Neural cell (in vitro differentiated cells): ENCODE data around the gene ZNF33B.

Source experiments
- EZH2 ChIP-seq: fragments of 200-600, 300-800 bp; shearing (Covaris generic), sonication (generic); IDR thresholded peaks from 2 replicates; pipeline ENCODE4 v1.6.1; 2014; ENCODE audit warnings: antibody characterized with exemption, low read length, borderline replicate concordance, mild to moderate bottlenecking; ENCODE audit not compliant: insufficient read depth, poor library complexity, severe bottlenecking
- SMC3 ChIP-seq: fragments of 450-650 bp; conservative IDR thresholded peaks from 2 replicates; pipeline ENCODE4 v1.6.1; 2014; ENCODE audit warnings: antibody characterized with exemption, mild to moderate bottlenecking, moderate library complexity; ENCODE audit not compliant: poor library complexity
- TAF1 ChIP-seq: IDR thresholded peaks from 2 replicates; pipeline ENCODE4 v1.6.1; 2012; ENCODE audit warnings: low read depth
- TF ChIP-seq, protein P1 (sequence below): fragments of 450-650 bp; IDR thresholded peaks from 2 replicates; pipeline ENCODE4 v1.5.1; 2014; ENCODE audit warnings: antibody characterized with exemption, mild to moderate bottlenecking, moderate library complexity; ENCODE audit not compliant: poor library complexity, severe bottlenecking
- TF ChIP-seq, protein P2 (sequence below): IDR thresholded peaks from 2 replicates; pipeline ENCODE4 v1.6.1; 2012; ENCODE audit warnings: borderline replicate concordance

GRCh38 chr10:42645516-42645915, 7.1 kb upstream of the ZNF33B start:
- TF ChIP-seq TAF1 = no peak
- TF ChIP-seq, protein P1, sequence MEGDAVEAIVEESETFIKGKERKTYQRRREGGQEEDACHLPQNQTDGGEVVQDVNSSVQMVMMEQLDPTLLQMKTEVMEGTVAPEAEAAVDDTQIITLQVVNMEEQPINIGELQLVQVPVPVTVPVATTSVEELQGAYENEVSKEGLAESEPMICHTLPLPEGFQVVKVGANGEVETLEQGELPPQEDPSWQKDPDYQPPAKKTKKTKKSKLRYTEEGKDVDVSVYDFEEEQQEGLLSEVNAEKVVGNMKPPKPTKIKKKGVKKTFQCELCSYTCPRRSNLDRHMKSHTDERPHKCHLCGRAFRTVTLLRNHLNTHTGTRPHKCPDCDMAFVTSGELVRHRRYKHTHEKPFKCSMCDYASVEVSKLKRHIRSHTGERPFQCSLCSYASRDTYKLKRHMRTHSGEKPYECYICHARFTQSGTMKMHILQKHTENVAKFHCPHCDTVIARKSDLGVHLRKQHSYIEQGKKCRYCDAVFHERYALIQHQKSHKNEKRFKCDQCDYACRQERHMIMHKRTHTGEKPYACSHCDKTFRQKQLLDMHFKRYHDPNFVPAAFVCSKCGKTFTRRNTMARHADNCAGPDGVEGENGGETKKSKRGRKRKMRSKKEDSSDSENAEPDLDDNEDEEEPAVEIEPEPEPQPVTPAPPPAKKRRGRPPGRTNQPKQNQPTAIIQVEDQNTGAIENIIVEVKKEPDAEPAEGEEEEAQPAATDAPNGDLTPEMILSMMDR = no peak
- TF ChIP-seq, protein P2, sequence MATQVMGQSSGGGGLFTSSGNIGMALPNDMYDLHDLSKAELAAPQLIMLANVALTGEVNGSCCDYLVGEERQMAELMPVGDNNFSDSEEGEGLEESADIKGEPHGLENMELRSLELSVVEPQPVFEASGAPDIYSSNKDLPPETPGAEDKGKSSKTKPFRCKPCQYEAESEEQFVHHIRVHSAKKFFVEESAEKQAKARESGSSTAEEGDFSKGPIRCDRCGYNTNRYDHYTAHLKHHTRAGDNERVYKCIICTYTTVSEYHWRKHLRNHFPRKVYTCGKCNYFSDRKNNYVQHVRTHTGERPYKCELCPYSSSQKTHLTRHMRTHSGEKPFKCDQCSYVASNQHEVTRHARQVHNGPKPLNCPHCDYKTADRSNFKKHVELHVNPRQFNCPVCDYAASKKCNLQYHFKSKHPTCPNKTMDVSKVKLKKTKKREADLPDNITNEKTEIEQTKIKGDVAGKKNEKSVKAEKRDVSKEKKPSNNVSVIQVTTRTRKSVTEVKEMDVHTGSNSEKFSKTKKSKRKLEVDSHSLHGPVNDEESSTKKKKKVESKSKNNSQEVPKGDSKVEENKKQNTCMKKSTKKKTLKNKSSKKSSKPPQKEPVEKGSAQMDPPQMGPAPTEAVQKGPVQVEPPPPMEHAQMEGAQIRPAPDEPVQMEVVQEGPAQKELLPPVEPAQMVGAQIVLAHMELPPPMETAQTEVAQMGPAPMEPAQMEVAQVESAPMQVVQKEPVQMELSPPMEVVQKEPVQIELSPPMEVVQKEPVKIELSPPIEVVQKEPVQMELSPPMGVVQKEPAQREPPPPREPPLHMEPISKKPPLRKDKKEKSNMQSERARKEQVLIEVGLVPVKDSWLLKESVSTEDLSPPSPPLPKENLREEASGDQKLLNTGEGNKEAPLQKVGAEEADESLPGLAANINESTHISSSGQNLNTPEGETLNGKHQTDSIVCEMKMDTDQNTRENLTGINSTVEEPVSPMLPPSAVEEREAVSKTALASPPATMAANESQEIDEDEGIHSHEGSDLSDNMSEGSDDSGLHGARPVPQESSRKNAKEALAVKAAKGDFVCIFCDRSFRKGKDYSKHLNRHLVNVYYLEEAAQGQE = no peak
- no peak for TF ChIP-seq SMC3
- TF ChIP-seq EZH2 = no peak
